Measurements from ENCODE around the gene RASGRP4.

DNA sequence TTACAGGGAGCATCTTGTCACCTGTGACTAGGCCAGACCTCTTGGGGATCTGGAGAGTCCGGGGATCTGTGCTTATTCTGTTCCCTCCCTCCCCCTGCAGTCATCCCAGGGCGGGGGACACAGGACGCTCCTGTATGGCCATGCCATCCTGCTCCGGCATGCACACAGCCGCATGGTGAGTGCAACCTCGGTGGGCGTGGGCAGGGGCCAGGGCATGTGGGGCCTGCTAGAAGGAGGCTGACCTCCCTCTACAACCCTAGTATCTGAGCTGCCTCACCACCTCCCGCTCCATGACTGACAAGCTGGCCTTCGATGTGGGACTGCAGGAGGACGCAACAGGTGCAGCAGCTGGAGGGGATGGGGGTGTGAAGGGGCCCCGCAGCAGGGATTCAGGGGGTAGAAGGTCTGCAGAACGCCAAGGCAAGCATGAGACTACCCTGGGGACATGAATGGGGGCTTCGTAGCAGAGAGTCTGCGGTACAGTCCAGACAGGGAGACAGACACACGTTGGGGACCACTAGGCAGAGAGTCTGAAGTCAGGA is 17.5 kb upstream of the RASGRP4 start:
- TF ChIP-seq EZH2 (IDR thresholded peaks at IDR 0.05; ENCODE audit: low read length, missing control alignments) = no peak
- TF ChIP-seq, protein P1, sequence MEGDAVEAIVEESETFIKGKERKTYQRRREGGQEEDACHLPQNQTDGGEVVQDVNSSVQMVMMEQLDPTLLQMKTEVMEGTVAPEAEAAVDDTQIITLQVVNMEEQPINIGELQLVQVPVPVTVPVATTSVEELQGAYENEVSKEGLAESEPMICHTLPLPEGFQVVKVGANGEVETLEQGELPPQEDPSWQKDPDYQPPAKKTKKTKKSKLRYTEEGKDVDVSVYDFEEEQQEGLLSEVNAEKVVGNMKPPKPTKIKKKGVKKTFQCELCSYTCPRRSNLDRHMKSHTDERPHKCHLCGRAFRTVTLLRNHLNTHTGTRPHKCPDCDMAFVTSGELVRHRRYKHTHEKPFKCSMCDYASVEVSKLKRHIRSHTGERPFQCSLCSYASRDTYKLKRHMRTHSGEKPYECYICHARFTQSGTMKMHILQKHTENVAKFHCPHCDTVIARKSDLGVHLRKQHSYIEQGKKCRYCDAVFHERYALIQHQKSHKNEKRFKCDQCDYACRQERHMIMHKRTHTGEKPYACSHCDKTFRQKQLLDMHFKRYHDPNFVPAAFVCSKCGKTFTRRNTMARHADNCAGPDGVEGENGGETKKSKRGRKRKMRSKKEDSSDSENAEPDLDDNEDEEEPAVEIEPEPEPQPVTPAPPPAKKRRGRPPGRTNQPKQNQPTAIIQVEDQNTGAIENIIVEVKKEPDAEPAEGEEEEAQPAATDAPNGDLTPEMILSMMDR (conservative IDR thresholded peaks at IDR 0.05 in 1 of 2, IDR thresholded peaks at IDR 0.05 in 1 of 2; ENCODE audit: low read depth in 1 of 2, low read length in 2 of 2) = no peak
